Measurements from ENCODE around the gene CHMP1A.
"Not testable (repeated sequence)": the region's sequence is repeated elsewhere in the genome, so short reads cannot be mapped to it uniquely, and the experiment has no call there.

CHMP1A gene

DNA sequence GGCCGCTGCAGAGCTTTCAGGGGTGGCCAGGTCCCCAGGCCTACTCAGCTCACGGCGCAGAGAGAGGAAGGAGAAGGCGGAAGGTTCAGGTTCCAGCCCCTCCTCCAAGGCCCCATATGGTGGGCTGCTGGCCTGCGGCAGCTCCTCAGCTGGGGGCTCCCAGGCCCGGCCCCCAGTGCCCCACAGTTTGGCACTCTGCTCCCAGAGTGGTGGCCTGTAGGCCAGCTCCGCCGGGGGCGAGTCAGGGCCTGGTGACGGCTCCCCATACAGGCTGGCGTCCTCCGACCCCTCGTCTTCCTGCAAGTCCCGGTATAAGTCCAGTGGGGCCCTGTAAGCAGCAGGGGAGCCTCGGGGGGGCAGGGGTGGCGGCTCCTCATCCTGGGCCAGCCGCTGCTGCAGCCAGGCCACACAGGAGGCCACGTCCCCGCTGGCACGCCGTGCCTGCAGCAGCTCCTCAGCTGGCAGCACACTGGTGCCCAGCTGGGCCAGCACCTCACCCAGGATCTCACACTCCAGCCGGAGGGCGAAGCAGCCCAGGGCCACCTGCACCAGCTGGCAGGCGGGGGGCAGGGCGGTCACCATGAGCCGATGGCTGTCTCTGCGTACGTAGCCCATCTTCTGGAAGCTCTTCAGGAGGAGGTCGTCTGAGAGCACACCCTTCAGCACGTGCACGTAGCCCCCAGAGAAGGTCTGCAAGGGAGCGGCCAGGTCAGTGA lies 40.3 kb upstream of the CHMP1A start:
- no peak for DNase-seq (ENCODE audit: low read depth)
- H3K9me3 ChIP-seq (ENCODE audit: control insufficient read depth, low read length), result no peaks in the 10 kb centered on the region
- H3K4me1 ChIP-seq (ENCODE audit: control insufficient read depth, insufficient read depth, low read length), result peaks cover 11% of the 10 kb centered on the region
- H3K9ac ChIP-seq (ENCODE audit: low read length), result no peak overlapping the region
- peaks cover 19% of the 10 kb centered on the region for H3K36me3 ChIP-seq (ENCODE audit: control insufficient read depth, insufficient read depth, low read length, severe bottlenecking)
- H3K4me3 ChIP-seq (ENCODE audit: low read length), result no peak overlapping the region
- no peaks in the 10 kb centered on the region for H3K27me3 ChIP-seq (replicated peaks; ENCODE audit: control insufficient read depth, insufficient read depth, low read length)

GRCh38 chr16:89697161-89697615 lies 39.7 kb upstream of the CHMP1A start:
- H3K36me3 ChIP-seq (ENCODE audit: control insufficient read depth, insufficient read depth, low read length, severe bottlenecking), result peaks cover 22% of the 10 kb centered on the region
- H3K4me1 ChIP-seq (ENCODE audit: control insufficient read depth, insufficient read depth, low read length), result peaks cover 11% of the 10 kb centered on the region
- H3K4me3 ChIP-seq (ENCODE audit: low read length), result no peak overlapping the region
- no peak for DNase-seq (ENCODE audit: low read depth)
- H3K9me3 ChIP-seq (ENCODE audit: control insufficient read depth, low read length), result no peaks in the 10 kb centered on the region
- no peak overlapping the region for H3K9ac ChIP-seq (ENCODE audit: low read length)
- no peaks in the 10 kb centered on the region for H3K27me3 ChIP-seq (replicated peaks; ENCODE audit: control insufficient read depth, insufficient read depth, low read length)

DNA sequence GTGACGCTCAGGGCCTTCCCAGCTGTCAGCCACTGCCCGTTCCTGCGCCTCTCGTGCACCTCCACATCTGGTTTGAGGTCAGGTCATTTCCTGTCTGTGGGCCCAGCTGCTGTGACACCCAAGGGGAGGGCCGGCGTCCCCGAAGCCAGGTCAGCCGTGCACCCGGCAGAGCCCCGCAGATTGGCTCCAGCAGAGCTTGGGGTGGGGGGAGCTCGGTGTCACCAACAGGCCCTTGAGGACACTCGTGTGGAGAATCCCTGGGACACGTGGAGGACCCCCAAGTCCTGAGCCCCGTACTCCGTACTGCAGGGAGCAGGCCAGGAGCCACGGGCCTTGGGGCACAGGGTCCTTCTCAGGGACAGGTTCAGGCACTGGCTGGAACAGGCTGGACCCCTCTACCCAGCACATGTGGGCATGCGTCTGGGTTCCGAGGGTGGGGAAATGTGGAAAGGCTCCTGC lies 39.2 kb upstream of the CHMP1A start:
- H3K36me3 ChIP-seq (ENCODE audit: control insufficient read depth, insufficient read depth, low read length, severe bottlenecking), result peaks cover 27% of the 10 kb centered on the region

GRCh38 chr16:89695875-89696669 lies 38.6 kb upstream of the CHMP1A start:
- H3K9me3 ChIP-seq (ENCODE audit: control insufficient read depth, low read length), result no peaks in the 10 kb centered on the region
- H3K36me3 ChIP-seq (ENCODE audit: control insufficient read depth, insufficient read depth, low read length, severe bottlenecking), result peaks cover 33% of the 10 kb centered on the region
- H3K27me3 ChIP-seq (replicated peaks; ENCODE audit: control insufficient read depth, insufficient read depth, low read length), result no peaks in the 10 kb centered on the region
- DNase-seq (ENCODE audit: low read depth), result no peak
- H3K4me3 ChIP-seq (ENCODE audit: low read length), result no peak overlapping the region
- peaks cover 11% of the 10 kb centered on the region for H3K4me1 ChIP-seq (ENCODE audit: control insufficient read depth, insufficient read depth, low read length)
- H3K9ac ChIP-seq (ENCODE audit: low read length), result no peak overlapping the region

More for the DNA sequence above, 39.2 kb upstream of the CHMP1A start:
- Histone ChIP-seq H3K27me3 (replicated peaks; ENCODE audit: control insufficient read depth, insufficient read depth, low read length) (no peaks in the 10 kb centered on the region), H3K9ac (ENCODE audit: low read length) (no peak overlapping the region), H3K4me1 (ENCODE audit: control insufficient read depth, insufficient read depth, low read length) (peaks cover 11% of the 10 kb centered on the region), H3K9me3 (ENCODE audit: control insufficient read depth, low read length) (no peaks in the 10 kb centered on the region), H3K4me3 (ENCODE audit: low read length) (no peak overlapping the region)
- no peak for DNase-seq (ENCODE audit: low read depth)

- Histone ChIP-seq H3K36me3 (ENCODE audit: control insufficient read depth, insufficient read depth, low read length, severe bottlenecking) (peaks cover 33% of the 10 kb centered on the region), H3K4me3 (ENCODE audit: low read length) (no peak overlapping the region), H3K27me3 (replicated peaks; ENCODE audit: control insufficient read depth, insufficient read depth, low read length) (no peaks in the 10 kb centered on the region), H3K9ac (ENCODE audit: low read length) (no peak overlapping the region), H3K4me1 (ENCODE audit: control insufficient read depth, insufficient read depth, low read length) (peaks cover 5% of the 10 kb centered on the region), H3K9me3 (ENCODE audit: control insufficient read depth, low read length) (no peaks in the 10 kb centered on the region)
- DNase-seq (ENCODE audit: low read depth), result no peak
These were observed 37.8 kb upstream of the CHMP1A start for GRCh38 chr16:89695086-89695874.

- not testable (repeated sequence) for DNase-seq (ENCODE audit: low read depth); H3K9ac ChIP-seq (ENCODE audit: low read length); H3K4me1 ChIP-seq (ENCODE audit: control insufficient read depth, insufficient read depth, low read length); H3K9me3 ChIP-seq (ENCODE audit: control insufficient read depth, low read length); H3K27me3 ChIP-seq (replicated peaks; ENCODE audit: control insufficient read depth, insufficient read depth, low read length); H3K4me3 ChIP-seq (ENCODE audit: low read length)
- peaks cover 33% of the 10 kb centered on the region for H3K36me3 ChIP-seq (ENCODE audit: control insufficient read depth, insufficient read depth, low read length, severe bottlenecking)
These were observed 37.2 kb upstream of the CHMP1A start for GRCh38 chr16:89694784-89695085.

- H3K9me3 ChIP-seq (ENCODE audit: control insufficient read depth, low read length), result no peaks in the 10 kb centered on the region
- no peak overlapping the region for H3K4me3 ChIP-seq (ENCODE audit: low read length)
- H3K9ac ChIP-seq (ENCODE audit: low read length), result no peak overlapping the region
- H3K36me3 ChIP-seq (ENCODE audit: control insufficient read depth, insufficient read depth, low read length, severe bottlenecking), result peaks cover 36% of the 10 kb centered on the region
- H3K27me3 ChIP-seq (replicated peaks; ENCODE audit: control insufficient read depth, insufficient read depth, low read length), result no peaks in the 10 kb centered on the region
- H3K4me1 ChIP-seq (ENCODE audit: control insufficient read depth, insufficient read depth, low read length), result no peaks in the 10 kb centered on the region
- DNase-seq (ENCODE audit: low read depth), result no peak
These were observed 36.6 kb upstream of the CHMP1A start for GRCh38 chr16:89693931-89694783.

- DNase-seq (ENCODE audit: low read depth), result no peak
- H3K36me3 ChIP-seq (ENCODE audit: control insufficient read depth, insufficient read depth, low read length, severe bottlenecking), result peaks cover 37% of the 10 kb centered on the region
- H3K4me1 ChIP-seq (ENCODE audit: control insufficient read depth, insufficient read depth, low read length), result no peaks in the 10 kb centered on the region
- no peaks in the 10 kb centered on the region for H3K27me3 ChIP-seq (replicated peaks; ENCODE audit: control insufficient read depth, insufficient read depth, low read length)
- no peak overlapping the region for H3K4me3 ChIP-seq (ENCODE audit: low read length)
- H3K9me3 ChIP-seq (ENCODE audit: control insufficient read depth, low read length), result no peaks in the 10 kb centered on the region
- H3K9ac ChIP-seq (ENCODE audit: low read length), result no peak overlapping the region
These were observed 35.8 kb upstream of the CHMP1A start for GRCh38 chr16:89693289-89693731.

DNA sequence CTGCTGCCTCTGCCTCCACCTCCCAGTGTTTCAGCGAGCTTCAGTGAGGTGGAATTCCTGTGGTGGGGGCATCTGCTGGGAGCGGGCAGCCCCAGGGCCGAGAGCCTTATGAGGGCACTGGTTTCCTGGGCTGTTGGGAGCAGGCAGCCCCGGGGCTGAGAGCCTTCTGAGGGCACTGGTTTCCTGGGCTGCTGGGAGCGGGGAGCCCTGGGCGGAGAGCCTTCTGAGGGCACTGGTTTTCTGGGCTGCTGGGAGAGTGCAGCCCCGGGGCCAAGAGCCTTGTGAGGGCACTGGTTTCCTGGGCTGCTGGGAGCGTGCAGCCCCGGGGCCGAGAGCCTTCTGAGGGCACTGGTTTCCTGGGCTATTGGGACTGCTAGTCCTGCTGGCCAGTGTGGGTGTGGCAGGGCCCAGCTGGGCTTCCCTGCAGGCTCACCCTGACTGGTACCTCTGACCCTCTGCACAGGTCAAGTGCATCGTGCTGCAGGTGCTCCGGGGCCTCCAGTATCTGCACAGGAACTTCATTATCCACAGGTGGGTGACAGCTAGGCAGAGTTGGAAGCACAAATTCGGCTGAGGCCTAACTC lies 34.6 kb upstream of the CHMP1A start:
- DNase-seq (ENCODE audit: low read depth), result no peak
- H3K36me3 ChIP-seq (ENCODE audit: control insufficient read depth, insufficient read depth, low read length, severe bottlenecking), result peaks cover 37% of the 10 kb centered on the region
- H3K4me3 ChIP-seq (ENCODE audit: low read length), result no peak overlapping the region
- no peaks in the 10 kb centered on the region for H3K9me3 ChIP-seq (ENCODE audit: control insufficient read depth, low read length)
- H3K27me3 ChIP-seq (replicated peaks; ENCODE audit: control insufficient read depth, insufficient read depth, low read length), result no peaks in the 10 kb centered on the region
- H3K4me1 ChIP-seq (ENCODE audit: control insufficient read depth, insufficient read depth, low read length), result peaks cover 8% of the 10 kb centered on the region
- no peak overlapping the region for H3K9ac ChIP-seq (ENCODE audit: low read length)

GRCh38 chr16:89691231-89691985 lies 33.9 kb upstream of the CHMP1A start:
- no peak overlapping the region for H3K9ac ChIP-seq (ENCODE audit: low read length)
- no peak for DNase-seq (ENCODE audit: low read depth)
- no peaks in the 10 kb centered on the region for H3K9me3 ChIP-seq (ENCODE audit: control insufficient read depth, low read length)
- no peak overlapping the region for H3K4me3 ChIP-seq (ENCODE audit: low read length)
- H3K36me3 ChIP-seq (ENCODE audit: control insufficient read depth, insufficient read depth, low read length, severe bottlenecking), result peaks cover 37% of the 10 kb centered on the region
- no peaks in the 10 kb centered on the region for H3K27me3 ChIP-seq (replicated peaks; ENCODE audit: control insufficient read depth, insufficient read depth, low read length)
- H3K4me1 ChIP-seq (ENCODE audit: control insufficient read depth, insufficient read depth, low read length), result peaks cover 9% of the 10 kb centered on the region
